Stimulated activated CD4-positive, alpha-beta T cell treated with anti-CD3 and anti-CD28 coated beads, Interleukin-15, amount 100 ng/mL, for 48 hours (primary cell): ENCODE measurements around the gene CCDC142.

Experiments
- DNase-seq, 2 donors: peaks; one replicate each; pipeline ENCODE4 v3.0.0-alpha.2; 2020; ENCODE audit warnings: low read depth in 2 of 2

CCDC142 gene

DNA sequence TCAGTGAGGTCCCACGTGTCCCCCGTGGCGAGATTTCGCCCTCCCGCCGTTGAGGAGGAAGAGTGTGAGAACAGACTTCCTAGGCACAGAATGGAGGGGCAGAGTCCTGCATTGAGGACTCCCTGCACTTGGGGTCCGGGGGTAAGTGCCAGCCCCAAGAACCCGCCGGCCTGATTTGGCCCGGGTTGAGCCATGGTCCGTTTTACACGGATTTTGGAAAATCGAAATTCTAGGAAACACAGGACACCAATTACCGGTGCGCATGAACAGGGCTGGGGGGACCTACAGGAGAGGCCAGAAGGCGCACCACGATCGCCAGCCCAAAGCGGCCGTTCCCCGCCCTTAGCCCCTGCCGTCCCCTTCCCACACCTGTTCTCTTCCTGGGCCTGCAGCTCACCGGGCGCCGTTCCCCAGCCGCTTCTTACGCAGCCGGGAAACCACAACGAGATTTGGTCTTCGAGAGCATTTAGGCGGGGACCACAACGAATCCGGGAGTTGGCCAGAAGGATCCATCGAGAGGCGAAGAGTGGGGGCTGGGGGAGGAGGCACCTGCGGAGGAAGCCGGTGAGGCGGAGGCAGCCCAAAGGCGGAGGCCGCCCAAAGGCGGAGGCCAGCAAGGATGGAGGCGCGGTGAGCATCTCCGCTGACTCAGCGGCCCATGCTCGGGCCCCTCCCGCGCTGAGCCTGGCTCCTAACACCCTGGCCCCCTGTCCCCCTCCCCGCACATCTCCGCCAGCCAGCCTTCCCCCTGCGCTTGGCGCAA is 31.0 kb upstream of the CCDC142 start:
- DNase-seq = no peak

DNA sequence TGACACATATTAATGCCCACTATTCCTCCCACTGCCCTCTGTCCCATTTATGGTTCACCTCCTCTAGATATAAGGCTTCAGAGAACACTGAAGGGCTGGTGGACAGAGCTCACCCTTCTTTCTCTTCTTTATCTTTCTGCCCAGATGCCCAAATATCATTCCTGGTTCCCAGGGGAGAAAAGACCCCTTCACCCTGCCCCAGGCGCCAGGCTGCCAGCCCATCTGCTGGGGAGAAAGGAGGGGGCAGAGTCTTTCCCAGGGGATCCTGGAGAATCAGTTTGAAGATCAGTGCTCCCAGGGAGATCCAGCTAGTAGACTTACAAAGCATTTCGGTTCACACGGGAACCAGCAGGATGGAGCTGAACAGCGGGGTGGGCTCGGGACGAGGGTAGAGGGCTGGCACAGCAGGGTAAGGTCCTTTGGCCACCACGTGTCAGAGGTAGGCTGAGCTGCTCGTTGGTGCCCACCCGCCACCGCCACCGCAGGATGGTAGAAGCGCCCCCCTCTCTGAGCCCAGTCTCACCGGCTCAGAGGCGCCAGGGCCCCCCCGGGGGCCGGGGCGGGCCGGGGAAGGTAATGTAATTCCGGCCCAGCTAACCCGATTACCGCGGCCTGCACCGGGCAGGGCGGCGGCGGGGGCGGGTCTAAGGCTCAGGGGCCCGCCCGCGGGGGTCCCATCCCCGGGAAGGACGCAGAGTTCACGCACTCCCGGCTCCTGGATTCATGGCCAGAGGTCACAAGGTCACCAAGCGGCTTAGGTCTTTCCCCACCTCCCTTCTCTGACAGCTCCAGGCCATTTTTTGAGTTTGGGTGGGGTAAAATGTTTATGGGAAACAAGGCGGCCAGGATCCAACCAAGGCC is 30.2 kb upstream of the CCDC142 start:
- no peak for DNase-seq

DNA sequence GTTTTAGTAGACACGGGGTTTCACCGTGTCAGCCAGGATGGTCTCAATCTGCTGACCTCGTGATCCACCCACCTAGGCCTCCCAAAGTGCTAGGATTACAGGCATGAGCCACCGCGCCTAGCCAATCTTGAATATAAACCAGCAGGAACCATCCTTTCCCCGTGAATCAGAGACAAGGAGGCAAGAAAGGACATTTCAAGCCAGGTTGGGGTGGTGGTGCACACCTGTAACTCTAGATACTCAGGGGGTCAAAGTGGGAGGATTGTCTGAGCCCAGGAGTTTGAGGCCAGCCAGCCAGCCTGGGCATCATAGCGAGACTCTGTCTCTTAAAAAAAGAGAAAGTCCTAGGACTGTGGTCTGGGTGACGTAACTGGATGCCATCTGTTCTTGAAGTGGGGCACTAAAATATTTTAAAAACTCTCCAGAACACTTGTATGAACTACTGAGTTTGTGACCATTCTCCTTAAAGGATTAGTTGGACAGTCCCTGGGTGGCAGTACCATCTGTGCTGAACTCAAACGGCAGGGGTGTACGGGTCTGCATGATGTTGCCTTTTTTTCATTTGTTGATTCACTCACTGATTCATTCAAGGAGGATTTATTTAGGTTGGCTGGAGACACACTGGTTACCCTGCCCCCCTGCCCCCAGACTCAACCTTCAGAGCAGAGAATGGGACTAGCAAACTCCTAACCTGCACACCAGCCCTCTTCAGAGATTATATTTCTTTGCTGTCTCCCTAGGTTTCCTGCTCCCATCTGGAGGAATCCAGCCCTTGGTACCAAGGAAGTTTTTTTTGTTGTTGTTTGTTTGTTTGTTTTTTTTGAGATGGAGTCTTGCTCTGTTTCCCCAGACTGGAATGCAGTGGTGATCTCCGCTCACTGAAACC is 28.5 kb upstream of the CCDC142 start:
- no peak for DNase-seq

DNA sequence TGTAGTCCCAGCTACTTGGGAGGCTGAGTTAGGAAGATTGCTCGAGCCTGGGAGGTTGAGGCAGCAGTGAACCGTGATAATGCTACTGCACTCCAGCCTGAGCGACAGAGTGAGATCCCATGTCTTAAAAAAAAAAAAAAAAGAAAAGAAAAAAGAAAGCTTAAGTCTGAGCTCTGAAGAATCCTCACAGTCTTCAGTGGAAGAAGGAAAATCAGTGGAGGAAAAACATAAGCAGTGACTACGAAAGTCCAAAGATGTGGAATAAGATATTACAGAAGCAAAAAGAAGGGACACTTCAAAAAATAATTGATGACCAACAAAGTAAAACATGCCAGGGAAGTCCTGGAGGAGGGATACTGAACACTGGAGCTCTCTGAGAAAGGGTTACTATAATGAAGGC is 27.5 kb upstream of the CCDC142 start:
- no peak for DNase-seq

DNA sequence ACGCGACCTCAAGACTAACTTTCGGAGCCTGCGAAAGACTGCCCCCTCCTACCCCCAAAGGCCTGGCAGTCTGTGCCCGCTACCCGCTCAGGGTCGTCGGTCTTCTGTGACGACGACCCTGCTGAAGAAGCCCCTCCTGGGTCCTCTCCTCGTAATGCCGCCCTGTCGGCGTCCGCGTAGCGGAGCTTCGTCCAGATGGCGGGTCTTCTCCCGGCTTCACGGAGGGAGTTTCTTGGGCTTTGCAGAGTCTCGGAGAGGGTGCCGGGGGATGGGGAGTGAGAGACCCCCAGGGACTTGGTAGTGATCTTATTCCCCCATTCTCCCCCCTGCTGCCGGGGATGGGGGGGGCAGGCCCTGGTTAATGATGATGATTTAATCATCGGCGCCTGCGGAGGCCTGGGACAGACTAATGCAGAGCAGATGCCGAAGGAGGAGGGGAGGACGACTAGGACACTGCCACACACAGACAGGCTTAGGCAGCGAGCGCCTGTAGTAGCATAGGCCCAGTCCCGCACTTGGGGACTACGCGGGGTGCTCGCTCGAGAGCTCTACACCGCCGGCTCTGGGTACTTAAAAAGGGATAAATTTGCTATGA is 25.2 kb upstream of the CCDC142 start:
- no peak for DNase-seq

DNA sequence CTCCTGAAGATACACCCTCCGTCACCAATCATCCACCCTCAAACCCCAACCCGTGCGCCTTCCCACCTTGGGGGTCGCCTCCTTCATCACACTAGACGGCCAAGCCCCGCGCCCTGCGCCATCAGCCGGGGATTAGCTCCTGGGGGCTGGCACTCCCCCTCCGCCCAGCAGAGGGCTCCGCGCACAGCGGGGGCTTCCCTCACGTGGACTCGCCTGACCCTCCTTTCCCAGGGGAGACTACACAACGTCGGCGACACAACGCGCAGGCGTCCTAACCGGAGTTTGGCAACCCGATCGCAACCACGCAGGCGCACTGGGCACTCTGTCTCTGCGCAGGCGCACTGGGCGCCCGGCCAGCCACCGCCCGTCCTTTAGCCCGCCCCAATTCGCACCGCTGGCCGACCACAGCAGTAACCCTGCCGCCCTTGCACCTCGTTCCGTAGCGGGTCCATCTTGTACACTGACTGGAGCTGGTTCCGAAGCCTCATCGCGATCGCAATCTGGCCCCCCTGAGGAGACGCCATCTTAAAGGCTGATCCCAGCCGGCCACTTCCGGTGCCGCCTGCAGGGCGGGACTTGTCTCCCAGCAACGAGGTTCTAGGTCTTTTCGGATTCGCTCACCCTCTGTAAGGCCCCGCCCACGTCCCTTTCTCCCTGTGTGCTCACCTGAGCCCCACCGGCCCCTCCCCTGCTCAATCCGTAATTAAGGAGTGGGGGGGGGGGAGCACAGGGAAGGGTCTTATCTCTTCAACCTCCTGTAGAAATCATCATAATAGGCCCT is 24.5 kb upstream of the CCDC142 start, which contains the start of gene PCGF1:
TSS of gene PCGF1 (minus strand) at position 551 of the 781 bp plus-strand sequence. CDS start at position 524, 27 bp downstream.
- DNase-seq = peak; percentile 96 to 99

DNA sequence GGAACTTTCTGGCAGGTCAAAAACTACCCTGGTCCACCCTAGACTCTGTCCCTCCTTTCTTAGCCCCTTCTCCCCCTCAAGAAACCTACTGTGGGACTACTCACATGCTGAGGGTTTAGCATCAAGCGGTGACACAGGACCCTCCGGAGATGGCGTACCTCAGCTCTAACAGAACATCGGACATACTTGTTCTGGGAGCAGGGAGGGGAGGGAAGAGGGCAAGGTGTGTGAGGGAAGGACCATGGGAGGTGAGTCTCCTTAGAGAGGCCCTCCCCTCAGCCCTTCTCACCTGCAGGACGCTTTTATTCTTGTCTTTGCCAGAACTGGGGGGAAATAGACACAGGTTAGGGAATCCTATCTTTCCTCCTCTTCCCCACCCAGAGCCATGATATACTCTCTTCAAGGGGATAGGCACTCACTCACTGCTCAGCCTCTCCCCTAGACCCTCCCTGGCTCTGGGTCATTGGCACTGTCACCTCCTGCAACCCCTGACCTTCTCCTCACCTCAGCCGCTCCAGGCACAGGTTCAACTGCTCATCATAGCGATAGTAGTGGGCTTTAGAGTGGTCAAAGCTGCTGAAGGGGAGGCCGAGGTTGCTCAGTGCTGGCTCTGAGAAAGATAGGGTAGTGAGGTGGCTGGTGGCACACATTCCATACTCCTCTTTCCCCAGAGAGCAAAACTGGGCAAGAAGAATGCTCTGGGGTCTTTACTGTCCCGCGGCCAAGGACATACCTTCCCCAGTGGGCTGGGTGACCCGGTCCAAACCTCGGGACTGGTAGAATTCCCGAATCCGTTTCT is 22.8 kb upstream of the CCDC142 start:
- no peak for DNase-seq

DNA sequence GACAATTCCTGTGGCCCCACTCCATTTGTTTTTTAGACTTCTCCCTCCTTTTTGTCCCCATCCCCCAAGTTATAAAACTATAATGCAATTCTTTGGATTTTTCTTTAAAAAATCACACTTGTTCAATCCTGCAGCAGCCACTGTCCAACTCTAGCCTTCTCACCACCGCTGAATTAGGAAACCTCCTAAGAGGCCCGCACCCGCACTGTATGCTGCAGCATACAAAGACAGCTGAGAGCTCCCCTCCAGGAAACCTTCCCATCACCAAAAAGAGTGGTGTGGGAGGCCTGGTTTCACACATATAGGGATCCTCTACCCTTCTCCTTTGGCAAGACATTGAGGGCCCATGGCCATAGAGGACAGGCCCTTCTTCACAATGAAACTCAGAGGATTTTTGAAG is 21.8 kb upstream of the CCDC142 start:
- DNase-seq = no peak

DNA sequence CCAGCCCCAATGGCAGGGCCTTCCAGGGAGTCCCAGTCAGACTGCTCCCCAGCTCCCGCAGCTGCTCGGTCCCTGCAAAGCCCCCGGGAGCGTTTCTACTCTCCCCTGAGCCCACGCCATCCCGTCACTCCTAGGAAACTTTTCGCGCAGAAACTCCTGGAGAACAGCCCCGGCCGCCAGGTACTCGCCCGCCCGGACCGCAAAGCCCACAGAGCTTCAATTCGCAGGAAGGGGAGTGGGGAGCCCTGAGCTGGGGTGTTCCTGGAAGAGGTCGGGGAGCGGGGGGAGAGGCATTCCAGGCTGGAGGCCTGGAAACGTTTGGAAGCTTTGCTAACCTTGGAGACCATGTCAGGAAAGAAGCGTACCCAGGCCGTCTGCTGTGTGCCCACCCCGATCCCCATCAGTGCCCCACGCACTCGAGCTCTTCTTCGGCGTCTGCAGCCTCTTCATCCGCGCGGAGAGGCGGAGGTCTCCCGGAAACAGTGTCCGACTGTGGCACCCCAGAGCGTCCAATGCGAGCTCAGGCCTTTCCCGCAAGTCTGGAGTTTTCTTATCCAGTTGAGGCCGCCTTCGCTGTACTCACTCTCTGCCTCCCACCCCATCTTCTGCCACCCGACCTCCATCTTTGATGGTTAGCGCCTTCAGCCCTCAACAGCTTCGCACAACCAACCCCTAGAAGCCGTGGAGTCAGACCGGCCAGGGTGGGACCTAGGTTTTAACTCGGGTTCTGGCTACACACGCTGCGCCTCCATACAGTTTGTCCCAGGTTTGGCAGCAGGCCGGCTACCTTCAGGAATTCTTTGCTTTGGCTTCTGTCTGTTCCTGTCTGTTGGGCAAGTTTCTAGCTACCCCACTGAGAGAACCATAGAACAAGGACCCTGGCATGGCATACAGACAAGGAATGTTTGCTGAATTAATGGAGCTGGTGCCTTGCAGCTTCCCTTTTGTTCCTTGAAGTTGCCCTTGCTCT is 21.0 kb upstream of the CCDC142 start:
- DNase-seq = no peak

DNA sequence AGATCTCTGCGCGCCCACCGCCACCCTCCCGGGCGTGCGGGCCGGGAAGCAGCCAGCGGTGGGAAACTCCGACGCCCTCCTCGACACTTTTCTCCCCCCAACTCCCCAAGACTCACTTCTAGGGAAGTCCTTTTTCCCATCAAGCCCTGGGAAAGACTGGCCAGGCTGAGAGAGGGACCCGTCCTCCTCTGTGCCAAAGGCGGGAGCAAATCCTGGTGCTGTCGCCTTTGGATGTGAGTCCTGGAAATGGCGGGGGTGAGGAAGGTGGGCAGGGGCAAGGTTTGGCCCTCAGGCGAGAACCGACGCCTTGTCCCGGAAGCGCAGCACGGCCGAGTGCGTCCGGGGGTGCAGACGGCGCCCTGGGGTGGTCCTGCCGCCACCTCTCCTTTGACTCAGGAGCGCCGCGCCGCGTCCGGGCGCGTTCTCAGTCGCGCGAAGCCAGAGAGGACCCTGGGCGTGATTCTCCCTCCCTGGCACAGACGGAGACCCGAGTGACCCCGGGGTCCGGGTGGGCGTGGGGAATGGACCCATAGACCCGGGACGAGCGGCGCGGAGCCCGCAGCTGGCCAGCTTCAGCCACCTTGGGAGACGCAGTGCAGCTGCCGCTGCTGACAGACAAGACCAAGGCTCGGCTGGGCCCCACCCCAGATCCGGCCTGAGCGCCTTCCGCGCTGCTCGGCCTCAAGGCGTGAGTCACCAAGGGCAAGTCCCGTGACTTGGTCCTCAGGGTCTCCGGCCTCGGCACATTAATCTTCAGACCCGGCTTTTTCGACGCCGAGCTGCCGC is 20.1 kb upstream of the CCDC142 start:
- DNase-seq = no peak

DNA sequence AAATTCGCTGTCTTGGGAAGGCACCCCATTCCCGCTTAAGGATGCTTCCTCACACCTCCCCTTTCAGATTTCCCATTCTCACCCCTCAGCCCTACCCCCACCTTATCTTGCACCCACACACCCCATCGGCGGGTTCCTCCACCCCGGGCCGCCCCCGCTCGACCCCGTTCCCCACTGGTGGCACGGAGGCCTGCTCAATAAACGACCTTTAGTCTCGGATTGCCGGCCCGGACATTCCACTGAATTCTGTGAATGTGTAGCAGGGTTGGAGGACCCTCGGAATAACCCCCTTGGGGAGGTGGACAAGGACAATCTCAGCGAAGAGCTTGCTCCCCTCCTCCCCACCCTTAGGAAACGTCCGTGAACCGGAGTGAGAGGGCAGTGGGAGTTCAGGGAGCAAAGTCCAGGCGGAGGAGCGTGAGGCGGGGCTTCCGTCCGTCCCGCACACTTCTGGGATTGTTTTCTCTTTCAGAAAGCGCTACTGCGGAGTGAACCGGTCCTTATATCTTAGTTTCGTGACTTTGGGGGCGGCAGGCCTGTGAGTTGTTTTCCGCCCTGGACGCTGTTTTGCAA is 19.4 kb upstream of the CCDC142 start:
- no peak for DNase-seq

DNA sequence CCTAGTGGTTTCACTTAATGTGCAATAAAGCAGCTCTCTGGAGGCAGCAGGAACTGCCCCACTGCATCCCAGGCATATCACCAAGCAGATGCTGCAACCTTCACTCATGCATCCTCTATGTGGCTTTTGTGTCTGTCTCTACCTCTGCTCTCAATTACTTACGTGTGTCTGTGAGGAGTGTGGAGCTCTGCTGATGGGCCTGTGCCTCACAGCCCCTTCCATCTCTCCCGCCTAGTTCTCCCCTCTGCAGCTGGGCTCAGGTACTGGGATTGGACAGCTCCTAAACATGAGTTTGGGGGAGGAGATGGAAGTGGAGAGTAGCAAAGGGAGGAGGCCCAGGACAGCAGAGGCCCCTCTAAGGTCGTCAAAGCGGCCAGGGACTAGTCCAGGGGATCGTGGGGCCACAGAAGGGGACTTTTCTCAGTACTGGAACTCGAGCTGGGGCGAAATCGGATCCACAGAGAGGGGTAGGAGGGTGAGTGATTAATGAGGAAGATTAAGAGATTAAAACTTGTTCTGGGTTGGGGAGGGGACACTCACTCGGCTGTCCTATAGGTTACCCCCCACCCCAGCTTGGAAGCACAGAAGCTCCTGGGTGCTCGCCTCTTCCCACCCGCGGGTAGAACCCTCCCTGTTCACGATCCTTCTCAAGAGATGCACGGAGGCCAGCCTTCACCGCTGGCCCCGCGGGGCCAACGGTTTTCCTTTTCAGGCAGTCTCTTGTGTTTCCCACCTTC is 18.7 kb upstream of the CCDC142 start:
- DNase-seq = no peak

DNA sequence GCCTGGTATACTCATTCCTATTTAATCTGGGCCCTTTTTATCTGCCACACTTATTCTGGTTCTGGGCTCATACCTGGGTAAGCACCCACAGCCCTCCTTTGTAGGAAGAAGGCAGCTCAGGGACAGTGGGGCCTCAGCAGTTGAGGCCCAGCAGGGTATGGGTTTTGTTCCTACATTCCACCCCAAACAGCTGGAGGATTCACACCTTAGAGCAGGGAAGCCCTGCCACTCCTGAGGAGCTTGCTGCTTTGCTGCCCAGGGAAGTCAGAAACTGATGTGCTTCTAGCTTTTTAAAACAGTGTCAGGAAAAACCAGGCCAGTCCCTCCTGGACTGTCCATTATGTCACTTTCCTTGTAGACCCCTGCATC is 17.8 kb upstream of the CCDC142 start:
- DNase-seq = no peak

DNA sequence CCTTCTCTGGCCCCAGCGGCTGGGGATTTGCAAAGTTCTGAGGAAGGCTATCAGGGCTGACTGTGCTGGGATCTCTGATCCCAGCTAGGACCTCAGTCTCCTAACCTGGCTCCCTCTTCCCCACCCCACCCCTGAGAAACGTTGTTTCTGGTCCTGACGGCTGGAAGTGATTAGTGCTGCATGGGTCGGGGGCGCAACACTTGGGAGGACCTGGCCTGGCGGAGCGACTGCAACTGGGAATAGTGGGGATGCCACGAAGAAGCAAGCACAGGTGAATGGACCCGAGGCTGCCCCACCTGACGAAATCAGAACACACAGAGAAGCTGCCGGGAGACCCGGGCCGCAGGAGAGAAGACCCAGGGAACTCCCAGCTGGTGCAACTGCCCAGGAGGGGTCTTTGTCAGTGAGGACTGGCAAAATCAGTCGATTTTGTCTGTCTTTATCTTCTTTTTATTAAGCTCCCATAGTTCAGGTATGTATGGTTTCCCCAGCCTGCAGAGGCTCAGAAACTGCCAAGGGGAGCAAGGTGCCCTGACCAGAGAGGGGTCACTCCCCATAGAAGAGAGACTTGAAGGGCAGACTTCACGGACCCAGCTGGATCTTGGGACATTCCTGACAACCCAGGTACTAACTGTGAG is 17.3 kb upstream of the CCDC142 start:
- DNase-seq = no peak

DNA sequence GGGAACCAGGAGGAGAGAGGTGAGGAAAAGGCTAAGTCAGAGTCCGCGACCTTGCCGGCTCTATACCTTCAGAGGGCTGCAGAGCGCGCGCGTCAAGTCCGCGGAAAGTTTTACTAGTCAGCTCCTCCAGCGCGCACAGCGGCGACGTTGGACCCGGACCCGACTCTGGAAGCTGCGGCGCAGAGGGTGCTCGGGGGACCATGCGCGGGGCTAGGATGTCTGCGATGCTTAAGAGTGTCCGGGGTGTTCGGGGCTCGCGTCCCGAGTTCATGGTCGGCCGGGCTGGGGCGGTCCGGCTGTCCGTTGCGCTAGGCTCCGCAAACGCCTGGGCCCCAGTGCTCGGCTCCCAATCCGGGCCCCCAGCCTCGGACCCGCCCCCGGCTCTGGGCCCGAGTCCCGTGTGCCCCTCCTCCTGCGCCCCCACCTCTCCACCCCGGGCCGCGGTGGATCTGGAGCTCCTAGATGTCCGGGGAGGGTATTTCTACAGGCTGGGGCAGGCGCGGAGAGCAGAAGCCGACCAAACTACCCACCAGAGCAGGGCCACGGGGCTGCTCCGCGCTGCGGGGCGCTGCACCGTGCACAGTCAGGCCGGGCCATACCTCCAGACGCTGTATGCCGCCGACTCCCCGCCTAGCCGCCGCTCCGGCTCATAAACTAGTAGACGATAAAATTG is 16.6 kb upstream of the CCDC142 start, which contains the start of gene LBX2:
TSS of gene LBX2 (minus strand) at position 337 of the 673 bp plus-strand sequence. CDS start at position 271, 66 bp downstream.
- DNase-seq = no peak
